ENCODE results near the gene EDIL3. TPM values are rescaled to one million over a fixed set of nuclear protein-coding genes. Genes with fewer than 3 reads are reported as not detected.

Gene EDIL3
- total RNA-seq, 1 experiment from 2014 or later = 17.6 TPM

GRCh38 chr5:84045964-84046363 lies 338.7 kb downstream of the EDIL3 start:
- in situ Hi-C loops (cut with HindIII; ENCODE audit: low pct_unique_long_range_greater_than_20kb, low sequenced_read_pairs) = no loop called here
- BruUV-seq (replicated peaks) = no TSS peak
- POLR2A ChIA-PET = no interaction called here

GRCh38 chr5:84036842-84037241 lies 347.8 kb downstream of the EDIL3 start:
- no peak for DNase-seq (ENCODE audit: low read depth, low spot score)
- Histone ChIP-seq H3K36me3 (ENCODE audit: control insufficient read depth, insufficient read depth, low read length) (no peaks in the 10 kb centered on the region), H3K27ac (ENCODE audit: low read length) (no peak overlapping the region), H3K4me3 (ENCODE audit: low read depth in 2 of 2, low read length in 2 of 2) (no peak overlapping the region), H3K27me3 (ENCODE audit: control insufficient read depth, insufficient read depth, low read length) (no peaks in the 10 kb centered on the region), H3K4me1 (ENCODE audit: control insufficient read depth, insufficient read depth, low read length) (no peaks in the 10 kb centered on the region), H3K9me3 (ENCODE audit: control insufficient read depth, insufficient read depth, low read depth, low read length) (no peaks in the 10 kb centered on the region)
- ATAC-seq = no peak
- POLR2A ChIA-PET = no interaction called here
- no TSS peak for BruUV-seq (replicated peaks)
- TF ChIP-seq POLR2AphosphoS5 (IDR thresholded peaks at IDR 0.05; ENCODE audit: low read depth, low read length) (no peak), REST (IDR thresholded peaks at IDR 0.05; ENCODE audit: insufficient read depth in 1 of 2, low read depth in 2 of 2, low read length in 1 of 2) (no peak), SIN3A (IDR thresholded peaks at IDR 0.05; ENCODE audit: borderline replicate concordance, insufficient read depth, low read depth, low read length) (no peak), CTCF (IDR thresholded peaks at IDR 0.05) (no peak), TCF7L2 (IDR thresholded peaks at IDR 0.05; ENCODE audit: low read depth, low read length) (no peak)
- in situ Hi-C loops (cut with HindIII; ENCODE audit: low pct_unique_long_range_greater_than_20kb, low sequenced_read_pairs) = no loop called here
- intact Hi-C loops (cut with micrococcal nuclease; ENCODE audit: unreplicated experiment) = no loop called here
- CTCF ChIA-PET = no interaction called here

More at GRCh38 chr5:84045964-84046363, 338.7 kb downstream of the EDIL3 start:
- intact Hi-C loops (cut with micrococcal nuclease; ENCODE audit: unreplicated experiment) = no loop called here
- DNase-seq (ENCODE audit: low read depth, low spot score) (no peak), ATAC-seq (no peak)
- no peaks in the 10 kb centered on the region for H3K27me3 ChIP-seq (ENCODE audit: control insufficient read depth, insufficient read depth, low read length)
- TF ChIP-seq TCF7L2 (IDR thresholded peaks at IDR 0.05; ENCODE audit: low read depth, low read length) = no peak
- no peak for TF ChIP-seq POLR2AphosphoS5 (IDR thresholded peaks at IDR 0.05; ENCODE audit: low read depth, low read length)
- TF ChIP-seq CTCF (IDR thresholded peaks at IDR 0.05) = no peak
- TF ChIP-seq SIN3A (IDR thresholded peaks at IDR 0.05; ENCODE audit: borderline replicate concordance, insufficient read depth, low read depth, low read length) = no peak
- TF ChIP-seq REST (IDR thresholded peaks at IDR 0.05; ENCODE audit: insufficient read depth in 1 of 2, low read depth in 2 of 2, low read length in 1 of 2) = no peak
- no peaks in the 10 kb centered on the region for H3K9me3 ChIP-seq (ENCODE audit: control insufficient read depth, insufficient read depth, low read depth, low read length)
- no peak overlapping the region for H3K27ac ChIP-seq (ENCODE audit: low read length)
- no peaks in the 10 kb centered on the region for H3K36me3 ChIP-seq (ENCODE audit: control insufficient read depth, insufficient read depth, low read length)
- CTCF ChIA-PET = no interaction called here
- H3K4me3 ChIP-seq (ENCODE audit: low read depth in 2 of 2, low read length in 2 of 2) = no peak overlapping the region
- H3K4me1 ChIP-seq (ENCODE audit: control insufficient read depth, insufficient read depth, low read length) = no peaks in the 10 kb centered on the region
